ENCODE results near the gene PTPRG.

PTPRG gene

DNA sequence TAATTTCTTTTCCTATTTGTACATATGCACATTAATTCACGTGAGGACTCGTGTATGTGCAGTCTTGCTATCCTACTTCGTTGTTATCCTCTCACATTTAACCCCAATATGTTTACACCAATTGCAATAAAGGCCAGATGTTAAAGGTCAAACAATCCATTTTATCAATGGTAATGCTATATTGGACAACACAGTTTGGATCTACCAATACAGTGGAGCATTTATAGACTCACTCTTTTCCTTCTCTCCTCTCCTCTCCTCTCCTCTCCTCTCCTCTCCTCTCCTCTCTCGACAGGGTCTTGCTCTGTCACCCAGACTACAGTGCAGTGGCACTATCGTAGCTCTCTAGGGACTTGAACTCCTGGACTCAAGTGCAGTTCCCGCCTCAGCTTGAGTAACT lies 324.0 kb downstream of the PTPRG start:
- no peak for DNase-seq (ENCODE audit: low read depth in 1 of 2, low spot score in 1 of 2)

DNA sequence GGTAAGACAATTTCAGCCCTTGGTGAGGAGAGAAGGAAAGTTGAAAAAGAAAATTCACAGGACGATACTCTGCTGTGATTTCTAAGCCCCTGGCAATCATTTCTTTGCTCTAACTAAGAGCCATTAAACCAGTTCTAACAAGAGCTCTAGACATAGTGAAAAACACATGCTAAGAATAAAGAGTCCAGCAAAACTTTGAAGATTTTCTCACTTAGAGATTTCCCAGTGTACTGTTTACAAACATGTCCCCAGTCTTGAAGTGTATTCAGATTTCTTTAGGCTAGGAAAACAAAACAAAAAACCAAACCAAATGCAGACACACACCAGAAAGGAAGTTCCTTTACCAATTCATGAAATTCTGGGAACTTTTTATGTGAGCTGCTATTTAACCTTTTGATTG lies 325.8 kb downstream of the PTPRG start:
- DNase-seq (ENCODE audit: low read depth in 1 of 2, low spot score in 1 of 2): no peak

DNA sequence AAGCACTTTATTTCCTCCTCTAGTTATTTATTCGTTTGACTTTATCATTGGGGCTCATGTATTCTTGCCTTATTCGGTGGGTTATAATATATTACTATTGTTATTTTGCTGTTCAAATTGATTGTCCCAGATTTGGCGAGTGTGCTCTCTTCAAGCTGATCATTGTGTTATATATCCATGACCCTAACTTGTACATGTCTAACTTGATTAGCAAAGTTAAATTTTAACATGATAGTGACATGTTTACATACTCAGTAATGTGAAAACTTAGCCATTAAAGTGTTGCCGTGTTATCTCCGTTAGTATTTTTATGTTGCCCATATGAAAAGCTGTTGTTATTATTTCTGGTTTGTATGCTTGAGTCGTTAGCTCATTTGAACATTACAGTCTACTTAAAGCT lies 327.9 kb downstream of the PTPRG start:
- DNase-seq (ENCODE audit: low read depth in 1 of 2, low spot score in 1 of 2): no peak

DNA sequence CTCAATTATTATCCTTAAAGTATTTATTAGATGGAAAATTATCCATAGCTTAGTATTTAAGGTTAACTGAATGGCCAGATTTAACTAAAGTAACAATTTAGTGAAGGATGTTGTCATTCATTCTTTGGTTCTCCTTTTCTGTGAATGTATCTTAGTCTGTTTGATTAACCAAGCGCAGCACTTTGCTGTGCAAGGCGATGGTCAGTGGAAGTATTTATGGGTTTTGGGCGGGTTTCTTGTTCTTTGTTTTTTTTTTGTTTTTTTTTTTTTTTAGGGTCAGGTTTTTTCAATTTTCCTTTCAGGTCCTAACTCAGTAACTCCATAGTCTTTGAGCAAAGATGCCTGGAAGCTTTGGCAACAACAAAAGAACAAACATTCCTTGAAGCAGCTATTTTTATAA lies 328.8 kb downstream of the PTPRG start:
- DNase-seq (ENCODE audit: low read depth in 1 of 2, low spot score in 1 of 2): no peak

DNA sequence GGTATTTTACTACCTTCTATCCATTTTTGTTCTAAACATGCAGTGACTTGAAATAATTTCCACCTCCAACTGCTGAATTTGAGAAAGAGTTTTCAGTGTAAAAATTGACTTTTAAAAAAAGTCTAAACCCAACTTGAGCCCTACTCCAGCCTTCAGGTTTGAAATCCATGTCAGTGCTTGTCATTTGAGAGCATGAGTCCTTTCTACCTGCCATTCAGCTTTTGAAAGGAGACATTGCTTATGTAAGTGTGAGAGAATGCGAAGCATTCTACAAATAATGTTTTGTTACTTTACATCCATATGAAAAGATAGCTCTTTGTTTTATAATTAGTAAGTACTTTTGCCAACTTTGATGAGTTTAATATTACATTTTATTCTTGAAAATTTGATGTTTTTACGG lies 329.2 kb downstream of the PTPRG start:
- no peak for DNase-seq (ENCODE audit: low read depth in 1 of 2, low spot score in 1 of 2)

DNA sequence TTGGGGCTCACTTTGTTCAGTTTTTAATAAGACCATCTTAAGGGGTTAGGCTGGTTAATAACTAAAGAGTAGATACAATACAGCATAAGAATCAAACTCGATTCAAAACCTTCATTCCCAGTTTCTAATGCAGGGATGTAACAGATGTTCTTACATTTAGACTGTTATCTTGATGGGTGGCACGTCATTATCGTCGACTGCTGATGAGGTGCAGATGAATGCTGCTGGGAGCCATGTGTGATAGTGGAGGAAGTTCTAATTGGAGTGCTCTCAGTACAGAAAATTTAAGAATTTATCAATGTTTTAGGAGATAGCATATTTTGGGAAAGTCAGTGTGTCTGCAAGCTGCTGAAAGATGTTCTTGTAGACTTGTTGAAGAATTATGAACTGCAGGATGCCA lies 331.5 kb downstream of the PTPRG start:
- DNase-seq (ENCODE audit: low read depth in 1 of 2, low spot score in 1 of 2): no peak

DNA sequence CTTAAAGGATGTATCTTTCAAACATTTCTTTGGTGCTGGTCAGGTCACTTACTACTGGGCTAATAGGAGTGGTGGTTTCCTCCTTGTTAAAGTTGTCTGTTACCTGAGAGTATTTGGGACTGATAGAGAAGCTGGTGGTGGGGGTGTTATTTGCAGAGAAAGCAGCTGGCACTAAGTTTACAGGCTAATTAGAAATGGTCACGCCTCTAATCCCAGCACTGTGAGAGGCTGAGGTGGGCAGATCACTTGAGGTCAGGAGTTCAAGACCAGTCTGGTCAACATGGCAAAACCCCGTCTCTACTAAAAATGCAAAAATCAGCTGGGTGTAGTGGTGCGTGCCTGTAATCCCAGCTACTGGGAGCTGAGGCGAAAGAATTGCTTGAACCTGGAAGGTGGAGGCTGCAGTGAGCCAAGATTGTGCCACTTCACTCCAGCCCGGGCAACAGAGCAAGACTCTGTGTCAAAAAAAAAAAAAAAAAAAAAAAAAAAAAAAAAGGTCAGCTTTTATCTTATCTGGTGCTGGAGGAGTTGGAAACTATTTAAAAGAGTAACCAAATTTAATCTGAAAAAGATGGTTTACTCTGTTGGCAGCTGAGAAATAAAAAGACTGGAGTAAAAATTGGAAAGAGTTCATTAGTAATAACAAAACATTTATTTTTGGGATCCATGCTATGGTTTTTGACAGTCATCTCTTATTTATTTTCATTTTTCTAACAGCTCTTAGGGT lies 332.6 kb downstream of the PTPRG start:
- no peak for DNase-seq (ENCODE audit: low read depth in 1 of 2, low spot score in 1 of 2)

DNA sequence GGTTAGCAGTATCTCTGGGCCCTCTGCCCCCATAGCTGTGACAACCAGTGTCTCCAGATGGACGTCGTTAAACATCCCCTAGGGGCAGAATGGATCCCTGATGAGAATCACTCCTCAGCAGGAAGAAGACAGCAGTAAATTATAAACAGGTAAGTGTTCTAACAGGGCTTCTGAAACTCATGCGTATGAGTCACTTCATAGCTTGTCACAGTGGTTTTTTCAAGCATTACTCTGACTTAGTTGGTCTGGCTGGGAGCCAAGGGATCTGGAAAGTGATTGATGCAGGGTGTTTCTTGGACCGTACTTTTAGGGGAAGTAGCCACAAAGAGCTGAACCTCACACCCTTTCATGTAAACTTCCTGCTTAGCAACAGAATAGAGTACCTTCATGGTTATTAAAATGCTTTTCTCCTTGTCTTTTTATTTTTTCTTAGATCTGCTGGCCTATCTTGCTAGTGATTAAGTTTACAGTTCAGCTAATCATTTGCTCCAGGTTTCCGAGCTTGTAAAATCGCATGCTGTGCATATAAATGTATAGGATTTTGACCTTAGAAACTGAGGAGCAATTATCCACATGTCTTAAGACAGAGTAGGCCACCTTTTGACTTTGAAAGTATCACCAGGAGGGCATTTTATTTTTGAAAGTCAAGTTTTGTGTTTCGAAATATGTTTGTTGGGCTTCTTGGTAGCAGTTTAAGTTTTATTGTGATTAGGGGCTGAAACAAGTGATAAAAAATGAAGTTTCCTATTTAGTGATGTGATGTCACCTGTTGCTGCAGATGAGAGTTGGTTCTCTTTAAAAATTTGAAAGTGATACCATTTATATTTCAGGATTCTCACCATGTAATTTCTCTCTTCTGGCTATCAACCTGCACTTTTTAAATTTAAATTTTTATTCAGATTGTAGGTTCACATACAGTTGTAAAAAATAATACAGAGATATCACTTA lies 333.9 kb downstream of the PTPRG start:
- DNase-seq (ENCODE audit: low read depth in 1 of 2, low spot score in 1 of 2): no peak

DNA sequence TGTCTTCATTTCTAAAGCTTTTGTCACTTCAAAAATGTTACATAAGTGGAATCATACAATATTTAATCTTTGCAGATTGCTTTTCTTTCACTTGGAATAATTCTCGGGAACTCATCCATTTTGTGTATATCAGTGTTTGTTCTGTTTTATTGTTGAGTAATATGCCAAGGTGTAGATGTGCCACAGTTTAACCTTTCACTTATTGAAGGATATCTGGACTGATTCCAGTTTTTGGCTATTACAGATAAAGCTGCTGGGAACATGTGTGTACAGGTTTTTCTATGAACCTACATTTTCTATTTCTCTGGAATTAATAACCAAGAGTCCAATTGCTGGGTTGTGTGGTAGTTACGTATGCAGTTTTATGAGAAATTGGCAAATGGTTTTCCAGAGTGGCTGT lies 334.9 kb downstream of the PTPRG start:
- no peak for DNase-seq (ENCODE audit: low read depth in 1 of 2, low spot score in 1 of 2)

DNA sequence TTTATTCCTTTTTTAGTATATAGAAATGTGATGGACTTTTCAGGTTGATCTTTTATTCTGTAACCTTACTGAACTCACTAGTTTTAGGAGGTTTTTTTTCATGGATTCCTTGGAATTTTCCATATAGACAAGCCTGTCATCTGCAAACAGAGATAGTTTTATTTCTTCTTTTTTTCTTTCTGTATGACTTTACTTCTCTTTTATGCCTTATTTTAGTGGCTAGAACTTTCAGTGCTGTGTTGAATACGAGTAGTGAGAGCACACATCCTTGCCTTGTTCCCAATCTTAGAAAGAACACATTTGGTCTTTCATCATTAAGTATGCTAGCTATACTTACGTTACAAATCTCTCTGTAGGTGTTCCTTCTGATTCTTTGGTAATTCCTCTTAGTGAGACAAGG lies 336.5 kb downstream of the PTPRG start:
- no peak for DNase-seq (ENCODE audit: low read depth in 1 of 2, low spot score in 1 of 2)

DNA sequence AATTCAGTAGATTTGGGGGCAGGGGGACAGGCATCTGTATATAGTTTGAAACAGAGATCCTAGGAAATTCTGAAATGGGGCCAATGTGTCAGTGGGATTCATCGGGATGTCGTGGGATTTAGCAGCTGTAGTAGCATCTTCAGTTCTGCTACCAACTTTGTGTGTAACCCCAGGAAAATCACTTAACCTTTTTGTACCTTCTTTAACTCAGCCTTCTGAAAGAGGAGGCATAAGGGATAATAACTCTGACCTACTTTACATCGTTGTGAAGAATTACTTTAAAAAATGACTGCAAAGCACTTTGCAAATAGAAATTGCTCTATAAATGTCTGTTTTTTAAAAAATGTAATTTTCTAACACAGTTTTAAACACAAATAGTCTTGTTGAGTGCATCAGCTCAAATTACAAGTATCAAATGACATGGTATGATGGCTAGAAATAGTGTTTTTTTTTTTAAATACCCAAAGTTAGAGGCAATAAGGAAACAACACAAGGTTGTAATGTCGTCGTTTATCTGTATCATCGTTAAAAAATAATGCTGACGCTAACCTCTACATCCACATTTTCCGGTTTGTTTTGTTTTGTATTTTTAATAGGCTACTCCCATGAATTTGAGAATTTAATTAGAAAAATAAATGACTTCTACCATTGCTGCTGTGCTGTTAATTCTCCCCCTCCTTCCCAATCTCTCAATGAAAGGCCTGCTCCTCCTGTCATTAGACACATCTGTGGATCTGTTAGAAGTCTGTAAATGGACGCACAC lies 338.5 kb downstream of the PTPRG start:
- DNase-seq (ENCODE audit: low read depth in 1 of 2, low spot score in 1 of 2): no peak

DNA sequence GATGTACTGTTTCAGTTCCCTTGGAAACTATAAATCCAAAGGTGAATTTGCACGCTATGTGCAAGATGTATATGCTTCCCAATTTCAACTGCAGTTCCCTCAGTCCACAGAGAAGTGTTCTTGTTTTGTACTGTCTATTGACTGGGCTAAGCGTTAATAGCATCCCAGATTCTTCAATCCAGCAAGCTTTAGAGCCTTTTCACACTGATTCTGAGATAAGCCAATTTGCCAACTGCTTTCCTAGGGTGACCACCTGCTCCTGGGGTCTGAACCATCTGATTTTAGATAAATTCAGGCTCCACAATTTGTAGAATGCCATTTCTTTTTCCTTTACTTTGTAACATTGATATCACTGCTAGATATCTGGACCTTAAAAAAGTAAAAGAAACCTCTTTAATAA lies 340.1 kb downstream of the PTPRG start:
- no peak for DNase-seq (ENCODE audit: low read depth in 1 of 2, low spot score in 1 of 2)

DNA sequence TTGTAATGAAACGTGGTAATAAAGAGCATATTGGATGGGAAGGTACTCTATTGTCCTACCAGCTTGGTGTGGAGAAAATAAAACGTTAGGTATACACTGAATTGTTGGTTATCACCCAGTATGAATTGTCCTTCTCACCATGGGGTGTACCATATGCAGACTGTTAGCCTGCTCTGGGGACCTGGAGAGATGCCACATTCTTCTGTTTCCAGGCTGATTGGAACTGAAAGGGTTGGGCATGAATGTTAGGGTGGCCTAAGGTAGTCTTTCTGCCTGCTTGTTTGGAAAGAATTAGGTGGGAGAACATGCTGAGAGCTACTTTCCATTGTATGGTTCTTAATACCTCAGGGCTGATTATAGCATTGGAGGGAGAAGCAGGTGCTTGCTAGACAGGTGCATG lies 340.6 kb downstream of the PTPRG start:
- no peak for DNase-seq (ENCODE audit: low read depth in 1 of 2, low spot score in 1 of 2)

DNA sequence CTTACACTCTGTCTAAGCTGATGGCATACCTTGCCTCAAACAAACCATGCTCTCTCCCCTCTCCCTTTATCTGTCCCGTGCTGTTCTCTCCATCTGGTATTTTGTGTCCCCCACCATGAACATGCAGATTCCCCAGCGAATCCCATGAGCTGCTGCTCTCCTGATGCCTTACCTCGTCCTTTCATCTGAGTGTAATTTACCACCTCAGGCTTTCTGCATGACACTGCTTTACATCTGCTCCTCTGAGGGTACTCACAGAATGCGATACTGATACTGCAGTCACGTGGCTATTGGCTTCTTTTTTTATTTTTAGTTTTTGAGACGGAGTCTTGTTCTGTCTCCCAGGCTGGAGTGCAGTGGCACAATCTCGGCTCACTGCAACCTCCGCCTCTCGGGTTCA lies 341.7 kb downstream of the PTPRG start:
- DNase-seq (ENCODE audit: low read depth in 1 of 2, low spot score in 1 of 2): no peak

DNA sequence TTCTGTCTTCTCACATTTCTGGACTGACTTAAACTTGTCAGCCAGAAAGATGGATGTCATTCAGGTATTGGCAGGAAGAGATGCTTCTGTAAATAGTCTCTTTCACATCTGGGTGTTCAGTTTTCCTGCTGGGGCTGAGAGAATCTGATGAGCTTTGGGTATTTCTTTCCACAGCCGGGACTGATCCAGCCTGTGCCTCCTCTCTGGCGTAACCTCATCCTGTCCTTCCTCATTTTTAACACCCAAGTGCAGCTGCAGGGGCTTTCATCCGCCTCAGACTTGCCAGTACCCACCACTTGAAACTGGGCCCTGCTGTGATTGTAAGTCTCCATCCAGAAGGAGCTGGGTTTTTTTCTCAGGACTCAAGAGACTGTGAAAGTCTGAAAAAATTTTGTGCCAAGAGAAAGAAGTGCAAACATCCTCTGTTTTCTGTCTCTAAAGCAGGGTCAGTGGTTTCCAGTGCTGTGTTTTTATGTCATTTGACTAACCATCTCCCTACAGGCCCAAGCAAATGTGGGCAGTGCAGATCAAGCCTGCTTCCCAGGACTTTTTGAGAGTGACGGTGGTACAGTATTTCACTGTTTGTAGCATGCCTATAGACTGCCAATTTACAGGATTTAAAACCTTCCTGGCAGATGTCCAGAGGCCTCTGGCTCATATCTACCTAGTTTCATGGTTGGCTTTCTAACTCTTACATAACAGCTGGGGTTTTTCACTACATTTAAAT lies 342.7 kb downstream of the PTPRG start:
- no peak for DNase-seq (ENCODE audit: low read depth in 1 of 2, low spot score in 1 of 2)

DNA sequence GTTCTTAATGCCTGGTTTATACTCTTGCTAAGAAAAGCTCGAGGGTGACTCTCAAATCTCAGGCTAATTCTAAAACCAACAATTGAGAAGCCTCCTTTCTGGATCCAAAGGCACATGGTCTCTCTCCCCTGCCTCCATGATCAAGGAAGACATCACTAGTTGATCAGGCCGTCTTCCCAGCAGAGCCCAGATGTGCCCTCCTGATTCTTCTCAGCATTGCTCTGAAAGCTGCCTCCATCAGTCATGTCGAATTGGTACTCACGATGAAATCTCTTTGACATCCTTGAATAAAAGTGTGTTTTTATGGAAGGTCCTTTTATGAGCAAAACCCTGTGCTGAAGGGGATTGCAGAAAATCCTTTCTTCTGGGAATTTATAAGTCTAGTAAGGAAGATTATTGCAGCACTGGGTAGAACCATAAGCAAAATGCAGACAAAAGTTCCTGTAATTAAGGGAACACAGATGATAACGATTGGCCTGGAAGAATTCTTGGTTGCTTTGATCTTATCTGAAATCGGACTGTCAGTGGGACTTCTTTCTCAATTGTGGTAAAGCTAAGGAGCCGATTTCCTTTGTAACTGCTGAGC lies 345.9 kb downstream of the PTPRG start:
- no peak for DNase-seq (ENCODE audit: low read depth in 1 of 2, low spot score in 1 of 2)

DNA sequence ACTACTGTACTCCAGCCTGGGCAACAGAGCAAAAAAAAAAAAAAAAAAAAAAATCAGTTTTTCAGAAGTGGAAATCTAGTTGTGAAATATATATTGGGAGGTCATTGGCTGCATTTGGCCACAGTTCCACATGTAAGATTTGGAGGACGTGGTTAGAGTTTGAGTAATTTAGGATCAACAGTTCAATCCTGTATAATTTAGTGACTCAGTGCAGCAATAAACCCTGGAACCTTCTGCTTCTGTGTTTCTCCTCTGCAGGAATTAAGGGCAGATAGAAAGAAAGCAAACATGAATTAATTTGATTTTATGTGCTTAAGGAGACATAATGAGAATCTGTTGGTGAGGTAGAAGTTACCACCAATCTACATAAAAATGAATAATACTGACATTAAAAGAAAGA lies 347.0 kb downstream of the PTPRG start:
- no peak for DNase-seq (ENCODE audit: low read depth in 1 of 2, low spot score in 1 of 2)

DNA sequence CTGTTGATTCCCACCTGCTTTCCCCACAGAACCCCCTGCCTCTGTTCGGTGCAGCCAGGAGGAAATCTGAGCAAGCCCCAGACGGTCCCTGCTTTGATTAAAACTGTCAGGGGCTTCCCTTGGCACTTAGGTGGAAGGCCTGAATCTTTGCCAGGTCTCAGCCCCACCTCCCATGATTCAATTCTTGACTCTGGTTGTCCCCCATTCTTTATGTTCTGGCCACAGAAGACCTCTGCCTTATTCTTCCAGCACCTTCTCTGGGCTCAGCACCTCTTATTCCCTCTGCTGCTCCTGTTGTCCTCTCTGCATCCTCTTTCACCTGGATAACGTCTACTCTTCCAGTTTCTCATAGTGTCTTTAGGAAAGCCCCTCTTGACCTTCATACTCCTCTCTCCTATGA lies 349.4 kb downstream of the PTPRG start:
- no peak for DNase-seq (ENCODE audit: low read depth in 1 of 2, low spot score in 1 of 2)

DNA sequence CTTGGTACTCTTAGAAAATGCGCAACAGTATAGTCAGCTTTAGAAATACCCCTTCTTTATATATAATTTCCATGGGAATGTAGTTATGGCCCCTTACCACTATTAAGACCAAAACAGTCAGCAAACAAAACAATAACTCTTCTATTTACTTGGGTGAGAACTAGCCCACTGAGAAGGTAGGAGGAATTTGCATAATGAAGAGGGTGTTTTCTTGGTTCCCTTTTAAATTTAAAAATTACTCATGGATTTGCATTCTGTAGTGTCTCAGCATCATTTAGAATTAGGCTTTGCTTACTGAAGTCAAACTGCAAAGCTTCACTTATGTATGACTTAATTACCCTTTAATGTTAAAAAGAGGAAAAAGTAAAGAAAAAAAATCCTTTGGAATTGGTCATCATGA lies 350.8 kb downstream of the PTPRG start:
- no peak for DNase-seq (ENCODE audit: low read depth in 1 of 2, low spot score in 1 of 2)

DNA sequence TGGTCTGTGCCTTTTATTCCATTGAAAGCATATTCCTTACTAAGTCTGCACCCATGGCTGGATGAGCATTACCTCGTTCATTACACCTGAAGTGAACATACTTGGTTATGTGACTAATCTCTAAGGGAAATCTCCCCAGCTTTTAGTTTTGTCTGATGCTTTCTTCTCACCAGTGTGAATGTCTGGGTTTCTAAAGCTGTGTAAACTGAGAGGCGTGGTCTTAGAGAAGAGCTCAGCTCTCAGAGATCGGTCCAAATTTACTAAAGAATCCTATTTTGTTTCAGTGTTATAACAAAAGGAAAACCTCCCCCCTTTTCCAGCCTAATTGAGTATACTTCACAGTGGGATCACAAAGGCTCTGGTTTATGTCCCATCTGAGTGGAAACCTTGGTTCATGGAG lies 352.3 kb downstream of the PTPRG start:
- no peak for DNase-seq (ENCODE audit: low read depth in 1 of 2, low spot score in 1 of 2)

DNA sequence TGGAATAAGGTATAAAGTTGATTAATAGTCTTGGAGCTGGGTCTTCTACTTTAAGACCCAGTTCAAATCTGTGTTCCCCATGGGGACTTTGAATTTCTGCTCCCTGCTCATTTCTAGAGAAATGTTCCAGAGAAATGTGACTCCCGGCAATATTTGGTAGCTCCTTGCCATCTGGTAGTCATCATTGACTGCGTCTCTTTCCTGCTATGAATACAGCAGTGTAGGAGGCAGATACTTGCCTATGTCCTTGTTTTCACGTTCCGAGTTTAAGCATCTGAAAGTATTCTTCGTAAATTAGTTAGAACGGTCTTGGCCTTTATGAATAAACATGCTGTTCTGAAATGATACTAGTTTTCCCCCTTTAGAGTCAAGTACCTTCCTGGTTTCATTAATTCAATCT lies 352.9 kb downstream of the PTPRG start:
- no peak for DNase-seq (ENCODE audit: low read depth in 1 of 2, low spot score in 1 of 2)
